Neuron (in vitro differentiated cells): ENCODE results near the gene AOAH.

Source experiments
- H2AFZ ChIP-seq: one replicate; pipeline ENCODE4 v1.6.1; 2013; ENCODE audit warnings: low read depth, mild to moderate bottlenecking, inconsistent platforms, low read length, moderate library complexity
- H3K27me3 ChIP-seq: one replicate; pipeline ENCODE4 v1.6.1; 2013; ENCODE audit warnings: low read length; ENCODE audit not compliant: insufficient read depth
- H3K36me3 ChIP-seq: one replicate; pipeline ENCODE4 v1.6.1; 2013; ENCODE audit warnings: low read length; ENCODE audit not compliant: insufficient read depth
- H3K4me1 ChIP-seq: one replicate; pipeline ENCODE4 v1.6.1; 2013; ENCODE audit warnings: low read length; ENCODE audit not compliant: insufficient read depth
- H3K4me3 ChIP-seq: 2 replicates; pipeline ENCODE4 v1.5.1; 2013; ENCODE audit warnings: mild to moderate bottlenecking, low read length, moderate library complexity
- H3K9me3 ChIP-seq: one replicate; pipeline ENCODE4 v1.6.1; 2013; ENCODE audit warnings: low read length

AOAH gene

GRCh38 chr7:36749282-36749960 is 25.1 kb upstream of the AOAH start:
- no peaks in the 10 kb centered on the region for H3K9me3 ChIP-seq
- no peak overlapping the region for H3K4me3 ChIP-seq
- no peaks in the 10 kb centered on the region for H3K4me1 ChIP-seq
- no peaks in the 10 kb centered on the region for H3K36me3 ChIP-seq
- no peaks in the 10 kb centered on the region for H3K27me3 ChIP-seq
- H2AFZ ChIP-seq, result no peak overlapping the region

GRCh38 chr7:36748017-36748487 is 23.8 kb upstream of the AOAH start:
- H3K36me3 ChIP-seq, result no peaks in the 10 kb centered on the region
- H2AFZ ChIP-seq, result no peak overlapping the region
- no peaks in the 10 kb centered on the region for H3K9me3 ChIP-seq
- no peaks in the 10 kb centered on the region for H3K4me1 ChIP-seq
- H3K4me3 ChIP-seq, result no peak overlapping the region
- H3K27me3 ChIP-seq, result no peaks in the 10 kb centered on the region

DNA sequence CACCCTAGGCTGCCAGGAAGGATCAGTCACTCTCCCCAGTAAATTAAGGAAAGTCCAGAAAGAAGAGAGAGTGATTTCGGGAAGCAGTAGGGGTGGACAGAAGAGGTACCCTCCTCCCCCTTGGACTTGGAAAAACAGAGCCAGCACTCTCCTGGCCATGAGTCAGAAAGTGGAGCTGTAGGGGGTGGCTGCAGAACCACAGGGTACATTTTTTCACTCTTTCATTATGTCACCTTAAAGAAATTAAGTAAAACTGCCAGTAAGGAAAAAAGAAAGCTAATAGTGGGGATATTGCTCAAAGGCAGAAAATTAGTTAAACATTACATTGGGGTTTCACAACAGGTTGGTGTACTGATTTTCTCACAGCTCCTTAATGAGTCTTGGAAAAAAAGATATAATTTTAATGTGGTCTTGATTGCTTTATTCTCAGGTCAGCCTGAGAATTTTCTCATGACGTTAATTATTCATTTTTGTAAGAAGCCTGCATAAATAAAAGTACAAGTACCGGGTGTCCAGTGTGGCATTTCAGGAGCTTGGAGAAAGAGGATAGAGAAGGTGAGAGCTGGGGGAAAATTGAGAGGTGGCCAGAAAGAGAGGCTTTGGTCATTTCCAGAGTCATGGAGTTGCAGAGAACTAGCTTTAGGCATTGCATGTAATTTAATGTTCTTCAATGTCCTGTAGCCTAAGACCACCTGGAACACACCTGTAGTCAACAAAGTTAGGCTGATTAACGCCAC is 23.2 kb upstream of the AOAH start:
- no peaks in the 10 kb centered on the region for H3K36me3 ChIP-seq
- H3K4me3 ChIP-seq, result no peak overlapping the region
- H2AFZ ChIP-seq, result no peak overlapping the region
- no peaks in the 10 kb centered on the region for H3K9me3 ChIP-seq
- H3K27me3 ChIP-seq, result no peaks in the 10 kb centered on the region
- H3K4me1 ChIP-seq, result no peaks in the 10 kb centered on the region

- H2AFZ ChIP-seq, result no peak overlapping the region
- no peaks in the 10 kb centered on the region for H3K4me1 ChIP-seq
- H3K36me3 ChIP-seq, result no peaks in the 10 kb centered on the region
- H3K27me3 ChIP-seq, result no peaks in the 10 kb centered on the region
- no peak overlapping the region for H3K4me3 ChIP-seq
- H3K9me3 ChIP-seq, result no peaks in the 10 kb centered on the region
These were observed 22.1 kb upstream of the AOAH start for GRCh38 chr7:36746347-36746746.

DNA sequence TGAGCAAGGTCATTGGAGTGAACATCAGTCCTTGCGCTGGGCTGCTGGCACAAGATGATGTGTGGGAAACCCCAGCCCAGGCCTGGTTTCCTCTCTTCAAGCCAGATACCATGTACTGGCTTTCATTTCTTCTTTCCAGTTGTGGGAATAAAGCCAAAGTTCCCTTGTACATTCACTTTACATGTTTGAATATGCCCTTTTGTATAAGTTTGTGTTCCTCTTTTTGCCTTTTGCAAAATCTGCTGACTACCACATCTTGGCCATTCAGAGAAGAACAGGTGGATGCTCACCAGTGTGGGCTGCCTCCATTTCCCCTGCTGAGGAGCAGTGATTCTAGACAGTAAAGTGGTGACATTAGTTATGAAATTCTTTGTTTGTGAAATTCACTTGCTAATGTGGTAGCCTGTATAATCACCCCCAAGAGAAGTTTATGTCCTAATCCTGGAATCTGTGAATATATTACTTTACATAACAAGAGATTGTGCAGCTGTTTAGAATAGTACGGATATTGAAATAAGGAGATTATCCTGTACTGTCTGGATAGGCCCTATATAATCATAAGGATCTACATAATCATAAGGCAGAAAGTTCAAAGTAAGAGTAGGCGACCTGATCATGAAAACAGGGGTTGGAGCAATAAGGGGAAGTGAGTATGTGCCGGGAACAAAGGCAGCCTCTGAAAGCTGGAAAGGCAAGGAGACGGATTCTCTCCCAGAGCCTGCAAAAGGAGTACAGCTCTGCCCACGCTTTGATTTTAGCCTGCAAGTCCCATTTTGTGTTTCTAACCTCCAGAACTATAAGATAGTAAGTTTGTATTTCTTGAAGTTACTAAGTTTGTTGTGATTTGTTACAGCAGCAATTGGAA is 18.8 kb upstream of the AOAH start:
- Histone ChIP-seq H3K4me3 (no peak overlapping the region), H3K27me3 (no peaks in the 10 kb centered on the region), H3K36me3 (no peaks in the 10 kb centered on the region), H2AFZ (no peak overlapping the region), H3K4me1 (no peaks in the 10 kb centered on the region), H3K9me3 (no peaks in the 10 kb centered on the region)

DNA sequence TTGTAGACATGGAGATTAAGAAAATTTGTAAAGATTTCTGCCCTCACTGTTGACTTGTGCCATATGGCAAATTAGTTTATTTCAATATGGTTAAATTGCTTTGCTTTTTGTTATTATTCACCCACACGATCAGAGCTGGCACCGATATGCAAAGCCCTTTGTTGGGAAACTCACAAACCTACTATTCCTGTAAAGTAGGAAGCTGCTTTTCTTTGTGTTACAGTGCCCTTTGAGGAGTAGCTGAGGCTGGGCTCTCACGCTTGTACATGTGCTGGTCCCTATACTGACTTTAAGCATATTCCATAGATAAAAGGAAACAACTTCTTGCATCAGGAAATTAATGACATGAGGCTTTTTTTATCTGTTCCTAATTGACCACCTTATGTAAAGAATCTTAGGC is 17.6 kb upstream of the AOAH start:
- Histone ChIP-seq H3K4me1 (no peaks in the 10 kb centered on the region), H3K9me3 (no peaks in the 10 kb centered on the region), H3K27me3 (no peaks in the 10 kb centered on the region), H3K4me3 (no peak overlapping the region), H3K36me3 (no peaks in the 10 kb centered on the region), H2AFZ (no peak overlapping the region)

GRCh38 chr7:36739351-36739750 is 15.1 kb upstream of the AOAH start:
- no peaks in the 10 kb centered on the region for H3K4me1 ChIP-seq

DNA sequence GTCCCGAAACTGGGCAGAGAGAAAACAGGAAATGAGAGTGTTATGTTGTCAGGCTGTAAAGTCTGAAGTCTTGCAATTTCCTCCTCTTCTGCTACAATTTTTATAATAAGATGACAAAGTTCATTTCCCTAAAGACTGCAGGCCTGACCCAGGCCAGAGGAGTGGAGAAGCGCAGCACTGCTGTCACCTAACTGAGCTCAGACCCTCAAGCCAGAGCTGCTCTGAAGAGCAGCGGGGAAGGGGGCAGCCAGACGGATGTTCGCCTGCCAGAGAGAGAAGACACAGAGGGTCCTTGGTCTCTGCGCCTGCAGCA is 12.6 kb upstream of the AOAH start:
- no peaks in the 10 kb centered on the region for H3K27me3 ChIP-seq
- no peaks in the 10 kb centered on the region for H3K36me3 ChIP-seq
- no peak overlapping the region for H2AFZ ChIP-seq
- H3K4me1 ChIP-seq, result no peaks in the 10 kb centered on the region
- H3K4me3 ChIP-seq, result no peak overlapping the region
- peaks cover 4% of the 10 kb centered on the region for H3K9me3 ChIP-seq

More at GRCh38 chr7:36739351-36739750, 15.1 kb upstream of the AOAH start:
- no peaks in the 10 kb centered on the region for H3K9me3 ChIP-seq
- no peaks in the 10 kb centered on the region for H3K27me3 ChIP-seq
- H2AFZ ChIP-seq, result no peak overlapping the region
- no peak overlapping the region for H3K4me3 ChIP-seq
- H3K36me3 ChIP-seq, result no peaks in the 10 kb centered on the region

- Histone ChIP-seq H3K36me3 (no peaks in the 10 kb centered on the region), H2AFZ (no peak overlapping the region), H3K27me3 (no peaks in the 10 kb centered on the region), H3K9me3 (peaks cover 4% of the 10 kb centered on the region), H3K4me3 (no peak overlapping the region), H3K4me1 (no peaks in the 10 kb centered on the region)
These were observed 12.0 kb upstream of the AOAH start for GRCh38 chr7:36736090-36736898.

DNA sequence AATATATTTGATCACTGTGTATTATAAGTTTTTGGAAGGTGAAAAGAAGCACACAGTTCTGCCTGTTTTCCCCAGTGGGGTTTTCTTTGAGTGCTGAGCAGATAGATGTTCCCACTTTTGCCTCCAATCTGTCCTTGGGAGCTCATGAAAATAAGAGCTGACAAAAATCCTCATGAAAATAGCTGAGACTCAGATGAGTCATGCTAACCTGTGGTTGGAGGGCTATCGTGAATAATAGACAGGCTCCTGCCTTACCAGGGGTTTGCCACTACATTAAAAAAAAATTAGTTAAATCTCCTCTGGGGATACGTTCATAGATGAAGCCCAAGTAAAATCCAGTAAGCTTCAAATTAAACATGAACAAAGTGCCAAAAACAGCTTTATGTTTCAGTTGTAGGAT is 10.9 kb upstream of the AOAH start:
- H3K9me3 ChIP-seq, result peaks cover 4% of the 10 kb centered on the region
- H3K36me3 ChIP-seq, result no peaks in the 10 kb centered on the region
- H3K27me3 ChIP-seq, result no peaks in the 10 kb centered on the region
- H3K4me1 ChIP-seq, result no peaks in the 10 kb centered on the region
- H3K4me3 ChIP-seq, result no peak overlapping the region
- H2AFZ ChIP-seq, result no peak overlapping the region

- Histone ChIP-seq H3K4me1 (no peaks in the 10 kb centered on the region), H3K4me3 (no peak overlapping the region), H2AFZ (no peak overlapping the region), H3K36me3 (no peaks in the 10 kb centered on the region), H3K9me3 (peaks cover 4% of the 10 kb centered on the region), H3K27me3 (no peaks in the 10 kb centered on the region)
These were observed 10.4 kb upstream of the AOAH start for GRCh38 chr7:36734731-36735130.

GRCh38 chr7:36733411-36733810 is 9.1 kb upstream of the AOAH start:
- Histone ChIP-seq H3K4me1 (no peaks in the 10 kb centered on the region), H3K4me3 (no peak overlapping the region), H3K36me3 (no peaks in the 10 kb centered on the region), H3K27me3 (no peaks in the 10 kb centered on the region), H2AFZ (no peak overlapping the region), H3K9me3 (peaks cover 4% of the 10 kb centered on the region)
